Right lobe of liver (tissue), 4 donors: ENCODE data around the gene ZBTB39.

Experiments used
- POLR2A ChIP-seq: fragments of 450-650 bp; IDR thresholded peaks from one replicate; pipeline ENCODE4 v1.6.1; 2017; ENCODE audit warnings: antibody characterized with exemption, mild to moderate bottlenecking
- TF ChIP-seq, protein P1 (sequence below), 4 donors: fragments of 200-600 bp in 3 of 4; fragments of 450-650 bp in 1 of 4; IDR thresholded peaks; one replicate each; pipeline versions ENCODE4 v1.5.1 to v1.8.0; 2016 to 2022; ENCODE audit warnings: antibody characterized with exemption in 4 of 4, mild to moderate bottlenecking in 2 of 4
- donor health status: DM: no; HTN: no; CAD: no.
- donor health status: DM: no; HTN: no; CAD: no.
- donor health status: DM: no; HTN: yes; CAD: no.

DNA sequence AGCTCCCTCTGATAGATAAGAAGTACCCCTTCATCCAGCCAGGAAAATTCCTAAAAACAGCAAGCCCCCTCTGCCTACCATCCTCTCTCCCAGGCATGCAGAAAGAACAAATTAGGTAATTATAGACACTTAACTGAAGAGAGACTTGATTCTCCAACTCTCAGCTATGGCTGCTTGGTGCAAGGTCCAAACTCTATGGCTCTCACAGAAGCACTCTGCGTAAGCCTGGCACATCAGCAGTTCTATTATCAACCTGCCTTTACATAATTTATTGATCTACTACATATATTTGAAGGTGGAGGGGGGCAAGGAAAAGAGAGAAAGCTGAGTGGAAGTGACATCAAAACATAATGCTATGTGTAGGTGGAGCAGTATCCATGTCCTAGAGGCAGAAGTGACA is 44.7 kb upstream of the ZBTB39 start:
- TF ChIP-seq POLR2A = no peak
- TF ChIP-seq, protein P1, sequence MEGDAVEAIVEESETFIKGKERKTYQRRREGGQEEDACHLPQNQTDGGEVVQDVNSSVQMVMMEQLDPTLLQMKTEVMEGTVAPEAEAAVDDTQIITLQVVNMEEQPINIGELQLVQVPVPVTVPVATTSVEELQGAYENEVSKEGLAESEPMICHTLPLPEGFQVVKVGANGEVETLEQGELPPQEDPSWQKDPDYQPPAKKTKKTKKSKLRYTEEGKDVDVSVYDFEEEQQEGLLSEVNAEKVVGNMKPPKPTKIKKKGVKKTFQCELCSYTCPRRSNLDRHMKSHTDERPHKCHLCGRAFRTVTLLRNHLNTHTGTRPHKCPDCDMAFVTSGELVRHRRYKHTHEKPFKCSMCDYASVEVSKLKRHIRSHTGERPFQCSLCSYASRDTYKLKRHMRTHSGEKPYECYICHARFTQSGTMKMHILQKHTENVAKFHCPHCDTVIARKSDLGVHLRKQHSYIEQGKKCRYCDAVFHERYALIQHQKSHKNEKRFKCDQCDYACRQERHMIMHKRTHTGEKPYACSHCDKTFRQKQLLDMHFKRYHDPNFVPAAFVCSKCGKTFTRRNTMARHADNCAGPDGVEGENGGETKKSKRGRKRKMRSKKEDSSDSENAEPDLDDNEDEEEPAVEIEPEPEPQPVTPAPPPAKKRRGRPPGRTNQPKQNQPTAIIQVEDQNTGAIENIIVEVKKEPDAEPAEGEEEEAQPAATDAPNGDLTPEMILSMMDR (IDR thresholded peaks at IDR 0.05) = no peak
